IMR-90 (cell line): ENCODE data around the gene DHX29. TPM values are rescaled to one million over a fixed set of nuclear protein-coding genes. Genes with fewer than 3 reads are reported as not detected.
A peak's percentile ranks its signal among the peaks of the same experiment; 100 is the strongest.

ENCODE experiments used
- ATAC-seq: fragments of 200-7000 bp; cut with Tn5 transposase; 2 replicates; pipeline ENCODE4 v1.9.1; 2020; ENCODE audit warnings: low read depth, mild to moderate bottlenecking, moderate library complexity
- BruUV-seq: library from RNA; stranded (reverse); fragments of 400-500 nt; replicated peaks from 2 replicates; lab custom pipeline; 2021; lab: Mats Ljungman, UMichigan
- CTCF ChIA-PET: fragments of 300-600 bp; formaldehyde crosslinking; extraction: SDS; loops from one replicate; lab custom pipeline; 2021; ENCODE audit warnings: antibody characterized with exemption; lab: Yijun Ruan, JAX
- POLR2A ChIA-PET: fragments of 300-600 bp; sonication (Branson Sonifier 250); formaldehyde crosslinking; loops from one replicate; lab custom pipeline; 2022; ENCODE audit warnings: antibody characterized with exemption; ENCODE audit not compliant: unreplicated experiment; lab: Charles Lee
- DNase-seq: peaks from one replicate; pipeline ENCODE4 v3.0.0; 2013
- H2AFZ ChIP-seq: replicated peaks from 2 replicates; pipeline ENCODE3; 2013; ENCODE audit warnings: low read length, mild to moderate bottlenecking; ENCODE audit not compliant: poor library complexity
- H2AK5ac ChIP-seq: 2 replicates; pipeline ENCODE4 v1.6.1; 2013; ENCODE audit warnings: low read depth, low read length, inconsistent platforms
- H2AK9ac ChIP-seq: replicated peaks from 2 replicates; pipeline ENCODE3; 2013; ENCODE audit warnings: mild to moderate bottlenecking, low read depth, low read length, moderate library complexity; ENCODE audit not compliant: poor library complexity
- H2BK120ac ChIP-seq: 2 replicates; pipeline ENCODE4 v1.6.1; 2013; ENCODE audit warnings: low read depth, low read length, inconsistent platforms
- H2BK15ac ChIP-seq: 3 replicates; pipeline ENCODE4 v1.6.1; 2013; ENCODE audit warnings: low read depth, low read length, inconsistent platforms
- H2BK20ac ChIP-seq: 2 replicates; pipeline ENCODE4 v1.6.1; 2013; ENCODE audit warnings: low read depth, mild to moderate bottlenecking, inconsistent platforms, low read length, moderate library complexity
- H2BK5ac ChIP-seq: 2 replicates; pipeline ENCODE4 v1.6.1; 2013; ENCODE audit warnings: mild to moderate bottlenecking, low read depth, low read length, inconsistent platforms; ENCODE audit not compliant: poor library complexity, severe bottlenecking
- H3K14ac ChIP-seq: replicated peaks from 2 replicates; pipeline ENCODE4 v1.6.1; 2013; ENCODE audit warnings: low read depth, low read length, inconsistent platforms
- H3K18ac ChIP-seq: 2 replicates; pipeline ENCODE4 v1.6.1; 2013; ENCODE audit warnings: low read depth, low read length, control low read depth
- H3K23ac ChIP-seq: 2 replicates; pipeline ENCODE4 v1.6.1; 2013; ENCODE audit warnings: low read depth, low read length, inconsistent platforms
- H3K27ac ChIP-seq: 2 replicates; pipeline ENCODE4 v1.5.1; 2013; ENCODE audit warnings: mild to moderate bottlenecking, control low read depth, low read length; ENCODE audit not compliant: insufficient read depth
- H3K27me3 ChIP-seq: 2 replicates; pipeline ENCODE4 v1.6.1; 2013; ENCODE audit warnings: low read length; ENCODE audit not compliant: control insufficient read depth, insufficient read depth
- H3K36me3 ChIP-seq: 2 replicates; pipeline ENCODE4 v1.6.1; 2013; ENCODE audit warnings: low read length, mixed read lengths; ENCODE audit not compliant: control insufficient read depth, insufficient read depth
- H3K4ac ChIP-seq: 2 replicates; pipeline ENCODE4 v1.6.1; 2013; ENCODE audit warnings: low read depth, low read length, inconsistent platforms
- H3K4me1 ChIP-seq: 2 replicates; pipeline ENCODE4 v1.6.1; 2013; ENCODE audit warnings: low read length, mixed read lengths; ENCODE audit not compliant: control insufficient read depth, insufficient read depth
- H3K4me2 ChIP-seq: 2 replicates; pipeline ENCODE4 v1.6.1; 2013; ENCODE audit warnings: low read depth, mild to moderate bottlenecking, control low read depth, low read length, moderate library complexity
- H3K4me3 ChIP-seq: 2 replicates; pipeline ENCODE4 v1.5.1; 2013; ENCODE audit warnings: low read depth, mild to moderate bottlenecking, control low read depth, low read length, moderate library complexity; ENCODE audit not compliant: insufficient read depth
- H3K56ac ChIP-seq: 2 replicates; pipeline ENCODE4 v1.6.1; 2013; ENCODE audit warnings: low read length, inconsistent platforms; ENCODE audit not compliant: insufficient read depth; ENCODE audit errors: extremely low read depth
- H3K79me1 ChIP-seq, 2 experiments: 2 replicates each; pipeline ENCODE4 v1.6.1; 2013; ENCODE audit warnings: low read length in 2 of 2, inconsistent platforms in 1 of 2, low read depth in 1 of 2
- H3K9ac ChIP-seq: 2 replicates; pipeline ENCODE4 v1.6.1; 2013; ENCODE audit warnings: low read depth, low read length, control low read depth
- H3K9me1 ChIP-seq: 2 replicates; pipeline ENCODE4 v1.6.1; 2013; ENCODE audit warnings: low read length, inconsistent platforms; ENCODE audit not compliant: insufficient read depth
- H3K9me3 ChIP-seq: 2 replicates; pipeline ENCODE4 v1.6.1; 2013; ENCODE audit warnings: low read length; ENCODE audit not compliant: control insufficient read depth, insufficient read depth
- H4K20me1 ChIP-seq: 2 replicates; pipeline ENCODE4 v1.6.1; 2013; ENCODE audit warnings: low read length, inconsistent platforms; ENCODE audit not compliant: insufficient read depth
- H4K5ac ChIP-seq: 2 replicates; pipeline ENCODE4 v1.6.1; 2013; ENCODE audit warnings: mild to moderate bottlenecking, low read depth, low read length, control low read depth
- H4K8ac ChIP-seq, 2 experiments: 2 replicates each; pipeline ENCODE4 v1.6.1; 2013; ENCODE audit warnings: low read depth in 2 of 2, low read length in 2 of 2, control low read depth in 1 of 2, inconsistent platforms in 1 of 2
- H4K91ac ChIP-seq: 2 replicates; pipeline ENCODE4 v1.6.1; 2013; ENCODE audit warnings: low read depth, low read length, inconsistent platforms; ENCODE audit not compliant: insufficient read depth
- MAFK ChIP-seq: IDR thresholded peaks from 2 replicates; pipeline ENCODE4 v1.6.1; 2012; ENCODE audit warnings: low read depth, low read length, improper control_type of control experiment
- MAZ ChIP-seq: IDR thresholded peaks from 2 replicates; pipeline ENCODE4 v1.6.1; 2012; ENCODE audit warnings: low read depth, mild to moderate bottlenecking, low read length, improper control_type of control experiment, moderate library complexity, borderline replicate concordance
- MXI1 ChIP-seq: IDR thresholded peaks from 2 replicates; pipeline ENCODE4 v1.6.1; 2012; ENCODE audit warnings: low read depth, mild to moderate bottlenecking, low read length, moderate library complexity, borderline replicate concordance
- RCOR1 ChIP-seq: IDR thresholded peaks from 2 replicates; pipeline ENCODE4 v1.6.1; 2012; ENCODE audit warnings: mild to moderate bottlenecking, low read length, improper control_type of control experiment; ENCODE audit not compliant: insufficient replicate concordance
- RFX5 ChIP-seq: IDR thresholded peaks from 2 replicates; pipeline ENCODE4 v1.8.0; 2012; ENCODE audit warnings: low read depth, mild to moderate bottlenecking, low read length, moderate library complexity
- SMC3 ChIP-seq: fragments of 150-350 bp; IDR thresholded peaks from 2 replicates; pipeline ENCODE4 v1.6.1; 2016; ENCODE audit warnings: low read depth, mild to moderate bottlenecking, antibody characterized with exemption, low read length, moderate library complexity
- WGBS, 2 experiments: methylation state at CpG; one replicate each; pipeline versions ENCODE4 v1.1.5 to v1.1.7; 2013; ENCODE audit warnings: missing lambda C conversion rate in 2 of 2; ENCODE audit not compliant: insufficient read length in 1 of 2; ENCODE audit errors: extremely low coverage in 2 of 2; 5-methylcytosine and 5-hydroxymethylcytosine counted together
- dilution Hi-C: fragments of 300-500 bp; cut with HindIII; formaldehyde crosslinking; loops from one replicate; pipeline ENCODE4 v1.14.3; 2018; ENCODE audit warnings: low sequenced_read_pairs; ENCODE audit not compliant: unreplicated experiment
- in situ Hi-C: fragments of 300-500 bp; cut with MboI; formaldehyde crosslinking; loops from 3 replicates; pipeline ENCODE4 v1.14.3; 2019; ENCODE audit warnings: low sequenced_read_pairs, inconsistent platforms, mixed read lengths
- intact Hi-C: fragments of 100-400 bp; cut with micrococcal nuclease; formaldehyde crosslinking; loops from 2 replicates; pipeline ENCODE4 v1.10.0; 2022
- polyA plus RNA-seq, 3 experiments: library from polyadenylated mRNA; depleted of rRNA; stranded (reverse); fragments of >200 nt; gene quantifications; 2 replicates each; pipeline ENCODE4 v1.2.3, GENCODE V29; 2012; ENCODE audit warnings: low replicate concordance in 1 of 3
- total RNA-seq: library from RNA; depleted of rRNA; stranded (reverse); fragments of >200 nt; gene quantifications from 2 replicates; pipeline ENCODE4 v1.2.3, GENCODE V29; 2012
- TF ChIP-seq, protein P1 (sequence below): conservative IDR thresholded peaks from 2 replicates; pipeline ENCODE4 v1.5.1; 2012; ENCODE audit warnings: mild to moderate bottlenecking, low read depth, low read length, improper control_type of control experiment

DHX29 gene
- total and polyA plus RNA-seq, 2 of the 4 experiments (the other 2 are of a cell fraction): 9.5 to 25.6 TPM

DNA sequence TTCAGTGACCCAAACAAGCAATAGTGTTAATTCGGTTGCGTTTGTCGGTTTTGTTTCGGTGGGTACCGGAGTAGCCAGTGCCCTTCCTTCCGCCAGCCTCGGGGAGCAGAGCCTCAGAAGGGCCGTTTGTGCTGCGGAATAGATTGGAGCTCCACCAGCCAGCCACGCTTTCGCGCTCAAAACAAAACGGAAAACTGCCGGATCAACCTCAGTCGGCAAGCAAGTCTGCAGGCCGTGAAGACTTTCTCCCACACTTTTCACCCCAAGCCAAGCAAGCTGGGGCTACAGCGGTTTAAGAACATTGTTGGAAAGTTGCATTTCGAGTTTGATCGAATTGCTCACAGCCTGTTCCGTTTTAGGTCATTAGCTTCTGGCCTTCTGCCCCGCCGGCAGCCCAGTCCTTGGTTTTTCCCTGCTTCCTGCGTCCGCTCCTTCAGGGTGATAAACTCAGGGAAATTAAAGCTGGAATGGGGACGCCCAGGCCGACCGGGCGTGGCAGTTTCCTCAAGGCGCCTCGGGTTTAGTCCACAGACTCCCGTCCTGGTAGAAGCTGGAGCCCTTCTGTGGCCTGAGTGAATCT is 73.3 kb downstream of the DHX29 start:
- no peak overlapping the region for H3K56ac ChIP-seq
- no peak overlapping the region for H4K91ac ChIP-seq
- H3K18ac ChIP-seq: no peak overlapping the region
- H2BK20ac ChIP-seq: no peak overlapping the region
- no peaks in the 10 kb centered on the region for H3K79me1 ChIP-seq
- H3K27ac ChIP-seq: no peak overlapping the region
- peaks cover 4% of the 10 kb centered on the region; the same call in 1 of the 2 replicates for H3K9me3 ChIP-seq
- TF ChIP-seq, protein P1, sequence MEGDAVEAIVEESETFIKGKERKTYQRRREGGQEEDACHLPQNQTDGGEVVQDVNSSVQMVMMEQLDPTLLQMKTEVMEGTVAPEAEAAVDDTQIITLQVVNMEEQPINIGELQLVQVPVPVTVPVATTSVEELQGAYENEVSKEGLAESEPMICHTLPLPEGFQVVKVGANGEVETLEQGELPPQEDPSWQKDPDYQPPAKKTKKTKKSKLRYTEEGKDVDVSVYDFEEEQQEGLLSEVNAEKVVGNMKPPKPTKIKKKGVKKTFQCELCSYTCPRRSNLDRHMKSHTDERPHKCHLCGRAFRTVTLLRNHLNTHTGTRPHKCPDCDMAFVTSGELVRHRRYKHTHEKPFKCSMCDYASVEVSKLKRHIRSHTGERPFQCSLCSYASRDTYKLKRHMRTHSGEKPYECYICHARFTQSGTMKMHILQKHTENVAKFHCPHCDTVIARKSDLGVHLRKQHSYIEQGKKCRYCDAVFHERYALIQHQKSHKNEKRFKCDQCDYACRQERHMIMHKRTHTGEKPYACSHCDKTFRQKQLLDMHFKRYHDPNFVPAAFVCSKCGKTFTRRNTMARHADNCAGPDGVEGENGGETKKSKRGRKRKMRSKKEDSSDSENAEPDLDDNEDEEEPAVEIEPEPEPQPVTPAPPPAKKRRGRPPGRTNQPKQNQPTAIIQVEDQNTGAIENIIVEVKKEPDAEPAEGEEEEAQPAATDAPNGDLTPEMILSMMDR: no peak
- no peak for TF ChIP-seq MXI1
- no peak for TF ChIP-seq SMC3
- TF ChIP-seq MAFK: no peak
- no peak for TF ChIP-seq RCOR1
- no peak for TF ChIP-seq RFX5
- no peak for TF ChIP-seq MAZ
- H3K4ac ChIP-seq: no peak overlapping the region
- peaks cover 15% of the 10 kb centered on the region; the same call in 1 of the 2 replicates for H4K20me1 ChIP-seq
- no peaks in the 10 kb centered on the region for H3K36me3 ChIP-seq
- no peak overlapping the region for H2AK5ac ChIP-seq
- dilution Hi-C loops: no loop called here
- 7% methylated on average over 21 of the region's 31 CpGs; no CpG with 5 or more reads in 1 of the 2 experiments for WGBS, 2 experiments
- H3K14ac ChIP-seq: no peak overlapping the region
- no peak overlapping the region for H2BK15ac ChIP-seq
- in situ Hi-C loops: no loop called here
- no peak overlapping the region for H3K9ac ChIP-seq
- H2BK120ac ChIP-seq: no peak overlapping the region
- H3K9me1 ChIP-seq: no peaks in the 10 kb centered on the region
- no peak overlapping the region for H2BK5ac ChIP-seq
- H3K4me3 ChIP-seq: peak overlapping the region; percentile 42
- DNase-seq: peak; percentile 19
- no peak overlapping the region for H4K5ac ChIP-seq
- H3K4me1 ChIP-seq: peaks cover 9% of the 10 kb centered on the region; the same call in 1 of the 2 replicates
- BruUV-seq: no TSS peak
- intact Hi-C loops: no loop called here
- CTCF ChIA-PET: interaction anchor here (0.6 to 1.3 kb wide), 2 partner anchors 12 to 18 kb away, joined by 3 to 9 read pairs; no protein-coding TSS in a partner anchor
- POLR2A ChIA-PET: interaction anchor here (0.6 kb wide), 1 partner anchor 924 kb away, joined by 4 read pairs; the partner anchor contains the start of gene ARL15
- peak; percentile 9; the same call in 1 of the 2 replicates for ATAC-seq
- peak overlapping the region; percentile 91 for H3K23ac ChIP-seq
- H3K27me3 ChIP-seq: peaks cover 71% of the 10 kb centered on the region
- H2AFZ ChIP-seq: peak overlapping the region; percentile 88
- no peak overlapping the region for H4K8ac ChIP-seq
- peak overlapping the region; percentile 81 for H3K4me2 ChIP-seq
- H2AK9ac ChIP-seq: no peak overlapping the region
